ENCODE data around the gene NFX1. TPM values are rescaled to one million over a fixed set of nuclear protein-coding genes. Genes with fewer than 3 reads are reported as not detected.

The NFX1 gene
- polyA plus RNA-seq, 3 donors = 4.3 to 26.3 (median 8.1) TPM

DNA sequence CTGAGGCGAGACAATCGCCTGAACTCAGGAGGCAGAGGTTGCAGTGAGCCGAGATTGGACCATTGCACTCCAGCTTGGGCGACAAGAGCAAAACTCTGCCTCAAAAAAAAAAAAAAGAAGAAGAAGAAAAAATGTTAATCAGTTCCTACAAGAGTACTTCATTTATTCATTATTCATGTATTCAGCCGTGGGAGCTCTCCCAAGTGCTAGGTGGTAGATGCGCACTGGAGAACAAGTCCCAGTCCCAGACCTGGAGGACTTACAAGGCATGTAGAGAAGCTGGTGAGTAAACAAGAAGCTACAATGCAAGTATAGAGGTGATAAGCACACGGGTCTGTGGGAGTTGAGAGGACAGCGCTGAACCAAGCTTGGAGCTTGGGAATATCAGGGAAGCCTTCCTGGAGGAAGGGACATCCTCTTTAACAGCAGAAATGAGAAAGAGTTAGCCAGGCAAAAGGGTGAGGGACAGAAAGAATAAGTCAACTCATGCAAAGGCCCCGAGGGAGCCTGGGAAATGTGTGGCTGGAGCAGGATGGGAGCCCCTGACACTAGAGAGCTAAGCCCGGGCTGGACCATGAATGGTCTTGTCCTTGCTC, 129.5 kb downstream of the NFX1 start:
- no peak overlapping the region for H3K4me2 ChIP-seq (replicated peaks; ENCODE audit: extremely low read depth, low read length, poor library complexity, severe bottlenecking)
- no peak overlapping the region for H2AFZ ChIP-seq (ENCODE audit: insufficient read depth, low read depth, low read length, poor library complexity, severe bottlenecking)
- Mint-ChIP-seq H3K27ac (no peak overlapping the region), H3K4me3 (no peak overlapping the region), H3K9me3 (no peaks in the 10 kb centered on the region), H3K36me3 (no peaks in the 10 kb centered on the region), H3K4me1 (no peaks in the 10 kb centered on the region), H3K27me3 (ENCODE audit: low read depth in 3 of 3) (peaks cover 1 to 8% (median 5%) of the 10 kb centered on the region in 3 donors)
- H3K79me2 ChIP-seq (ENCODE audit: insufficient read depth, low read length) = no peaks in the 10 kb centered on the region
- H3K27me3 ChIP-seq (ENCODE audit: control insufficient read depth in 2 of 2, insufficient read depth in 2 of 2, low read length in 2 of 2) = no peaks in the 10 kb centered on the region
- no peak overlapping the region for H3K9ac ChIP-seq (ENCODE audit: insufficient read depth, low read length, poor library complexity, severe bottlenecking)
- no peak for DNase-seq
- no peak overlapping the region for H3K27ac ChIP-seq (ENCODE audit: low read depth in 1 of 2, low read length in 2 of 2)
- no peaks in the 10 kb centered on the region for H3K9me3 ChIP-seq (replicated peaks in 1 of 2; ENCODE audit: control insufficient read depth in 1 of 2, insufficient read depth in 1 of 2, low read length in 2 of 2)
- TF ChIP-seq, protein P1, sequence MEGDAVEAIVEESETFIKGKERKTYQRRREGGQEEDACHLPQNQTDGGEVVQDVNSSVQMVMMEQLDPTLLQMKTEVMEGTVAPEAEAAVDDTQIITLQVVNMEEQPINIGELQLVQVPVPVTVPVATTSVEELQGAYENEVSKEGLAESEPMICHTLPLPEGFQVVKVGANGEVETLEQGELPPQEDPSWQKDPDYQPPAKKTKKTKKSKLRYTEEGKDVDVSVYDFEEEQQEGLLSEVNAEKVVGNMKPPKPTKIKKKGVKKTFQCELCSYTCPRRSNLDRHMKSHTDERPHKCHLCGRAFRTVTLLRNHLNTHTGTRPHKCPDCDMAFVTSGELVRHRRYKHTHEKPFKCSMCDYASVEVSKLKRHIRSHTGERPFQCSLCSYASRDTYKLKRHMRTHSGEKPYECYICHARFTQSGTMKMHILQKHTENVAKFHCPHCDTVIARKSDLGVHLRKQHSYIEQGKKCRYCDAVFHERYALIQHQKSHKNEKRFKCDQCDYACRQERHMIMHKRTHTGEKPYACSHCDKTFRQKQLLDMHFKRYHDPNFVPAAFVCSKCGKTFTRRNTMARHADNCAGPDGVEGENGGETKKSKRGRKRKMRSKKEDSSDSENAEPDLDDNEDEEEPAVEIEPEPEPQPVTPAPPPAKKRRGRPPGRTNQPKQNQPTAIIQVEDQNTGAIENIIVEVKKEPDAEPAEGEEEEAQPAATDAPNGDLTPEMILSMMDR (IDR thresholded peaks at IDR 0.05) = no peak
- H3K36me3 ChIP-seq (replicated peaks in 1 of 2; ENCODE audit: control insufficient read depth in 1 of 2, insufficient read depth in 2 of 2, low read length in 2 of 2) = no peaks in the 10 kb centered on the region
- intact Hi-C loops (cut with micrococcal nuclease) = no loop called here
- H4K20me1 ChIP-seq (ENCODE audit: insufficient read depth, low read length) = no peaks in the 10 kb centered on the region
- no peak overlapping the region for H3K4me3 ChIP-seq (replicated peaks in 1 of 3; ENCODE audit: low read depth in 2 of 3, low read length in 3 of 3)
- no peaks in the 10 kb centered on the region for H3K4me1 ChIP-seq (ENCODE audit: control insufficient read depth in 1 of 2, insufficient read depth in 2 of 2, low read length in 2 of 2)
- WGBS (ENCODE audit: insufficient coverage) = 87% methylated on average over 6 of the region's 10 CpGs

Small RNA genes lying within 50 kb of the gene (small RNA-seq; reads per million reads assigned to genes)
- not detected for gene RF00019 (ENCODE audit: insufficient read length, low read depth)

Other genes with a start within 250 kb of the NFX1 start
- gene SMU1, start 213.8 kb upstream of the NFX1 start, polyA plus RNA-seq = 10 to 100 TPM in 2 of 3 donors, 1 to 10 TPM in 1; 8.0 to 21.7 (median 19.3) TPM
- 10 to 100 TPM; 27.6 to 53.7 (median 38.6) TPM for gene B4GALT1, start 123.2 kb upstream of the NFX1 start, polyA plus RNA-seq
- not detected for gene SPINK4, start 50.3 kb upstream of the NFX1 start, polyA plus RNA-seq
- gene BAG1, start 25.8 kb upstream of the NFX1 start, polyA plus RNA-seq = 10 to 100 TPM; 41.8 to 94.5 (median 93.6) TPM
- 10 to 100 TPM; 33.5 to 72.5 (median 65.0) TPM for gene CHMP5, start 25.5 kb upstream of the NFX1 start, polyA plus RNA-seq
- gene AQP7, start 112.1 kb downstream of the NFX1 start, polyA plus RNA-seq = not detected
- gene AQP3, start 157.1 kb downstream of the NFX1 start, polyA plus RNA-seq = under 1 TPM; 0.39 to 0.70 (median 0.63) TPM
- 10 to 100 TPM in 2 of 3 donors, 1 to 10 TPM in 1; 4.6 to 21.9 (median 10.1) TPM for gene NOL6, start 183.4 kb downstream of the NFX1 start, polyA plus RNA-seq
- not detected for gene ANKRD18B, start 233.7 kb downstream of the NFX1 start, polyA plus RNA-seq

All from CD14-positive monocyte (primary cell).